Astrocyte of the cerebellum (primary cell): ENCODE data around the gene TMSB10.

Source experiments
- DNase-seq: peaks from one replicate; pipeline ENCODE4 v3.0.0-alpha.2; 2011; ENCODE audit warnings: low read depth
- H3K4me3 ChIP-seq: 2 replicates; pipeline ENCODE4 v1.5.1; 2011; ENCODE audit warnings: mild to moderate bottlenecking, low read depth, low read length, moderate library complexity
- in situ Hi-C: cut with HindIII; loops from 2 replicates; pipeline ENCODE4 v1.10.0; 2017; ENCODE audit warnings: low sequenced_read_pairs
- TF ChIP-seq, protein P1 (sequence below): IDR thresholded peaks from 2 replicates; pipeline ENCODE4 v1.5.1; 2012; ENCODE audit warnings: low read length, low read depth, moderate library complexity, mild to moderate bottlenecking; ENCODE audit errors: missing control alignments

TMSB10 gene

DNA sequence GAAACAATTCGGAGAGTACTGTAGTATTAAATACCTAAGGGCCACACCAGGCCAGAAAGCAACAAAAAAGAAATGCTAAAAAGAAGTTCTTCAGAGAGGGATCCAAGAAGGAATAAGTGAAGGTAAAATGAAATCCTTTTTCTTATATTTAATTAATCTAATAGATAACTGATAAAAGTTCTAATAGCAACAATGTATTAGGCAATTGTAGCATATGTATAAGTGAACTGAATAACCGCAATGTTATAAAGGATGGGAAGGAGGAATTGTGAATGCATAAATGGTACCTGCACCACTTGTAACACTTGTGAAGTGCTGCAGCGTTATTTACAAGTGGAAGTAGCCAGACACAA, 21.8 kb downstream of the TMSB10 start:
- no peak overlapping the region for H3K4me3 ChIP-seq
- TF ChIP-seq, protein P1, sequence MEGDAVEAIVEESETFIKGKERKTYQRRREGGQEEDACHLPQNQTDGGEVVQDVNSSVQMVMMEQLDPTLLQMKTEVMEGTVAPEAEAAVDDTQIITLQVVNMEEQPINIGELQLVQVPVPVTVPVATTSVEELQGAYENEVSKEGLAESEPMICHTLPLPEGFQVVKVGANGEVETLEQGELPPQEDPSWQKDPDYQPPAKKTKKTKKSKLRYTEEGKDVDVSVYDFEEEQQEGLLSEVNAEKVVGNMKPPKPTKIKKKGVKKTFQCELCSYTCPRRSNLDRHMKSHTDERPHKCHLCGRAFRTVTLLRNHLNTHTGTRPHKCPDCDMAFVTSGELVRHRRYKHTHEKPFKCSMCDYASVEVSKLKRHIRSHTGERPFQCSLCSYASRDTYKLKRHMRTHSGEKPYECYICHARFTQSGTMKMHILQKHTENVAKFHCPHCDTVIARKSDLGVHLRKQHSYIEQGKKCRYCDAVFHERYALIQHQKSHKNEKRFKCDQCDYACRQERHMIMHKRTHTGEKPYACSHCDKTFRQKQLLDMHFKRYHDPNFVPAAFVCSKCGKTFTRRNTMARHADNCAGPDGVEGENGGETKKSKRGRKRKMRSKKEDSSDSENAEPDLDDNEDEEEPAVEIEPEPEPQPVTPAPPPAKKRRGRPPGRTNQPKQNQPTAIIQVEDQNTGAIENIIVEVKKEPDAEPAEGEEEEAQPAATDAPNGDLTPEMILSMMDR: no peak
- in situ Hi-C loops: no loop called here
- no peak for DNase-seq

DNA sequence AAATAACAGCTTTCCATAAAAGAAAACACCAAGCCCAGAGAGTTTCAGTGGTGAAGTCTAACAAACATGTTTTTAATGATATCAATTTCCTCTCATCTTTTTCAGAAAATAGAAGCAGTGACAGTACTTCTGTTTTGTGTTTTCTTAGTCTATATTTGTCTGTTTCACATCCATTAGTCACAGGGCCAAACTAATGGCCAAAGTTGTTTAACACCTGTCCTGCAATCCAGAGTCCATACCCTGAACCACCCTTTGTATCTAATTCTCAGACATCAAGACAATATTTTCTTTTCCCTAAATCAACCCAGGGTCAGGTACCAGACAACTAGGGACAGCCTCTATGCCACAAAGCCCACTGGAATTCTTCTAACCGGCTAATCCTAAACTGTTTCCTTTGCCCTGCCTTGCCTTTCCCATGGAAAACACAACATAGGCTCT, 25.9 kb downstream of the TMSB10 start:
- no peak for DNase-seq
- H3K4me3 ChIP-seq: no peak overlapping the region
- in situ Hi-C loops: no loop called here
- TF ChIP-seq, protein P1: no peak

DNA sequence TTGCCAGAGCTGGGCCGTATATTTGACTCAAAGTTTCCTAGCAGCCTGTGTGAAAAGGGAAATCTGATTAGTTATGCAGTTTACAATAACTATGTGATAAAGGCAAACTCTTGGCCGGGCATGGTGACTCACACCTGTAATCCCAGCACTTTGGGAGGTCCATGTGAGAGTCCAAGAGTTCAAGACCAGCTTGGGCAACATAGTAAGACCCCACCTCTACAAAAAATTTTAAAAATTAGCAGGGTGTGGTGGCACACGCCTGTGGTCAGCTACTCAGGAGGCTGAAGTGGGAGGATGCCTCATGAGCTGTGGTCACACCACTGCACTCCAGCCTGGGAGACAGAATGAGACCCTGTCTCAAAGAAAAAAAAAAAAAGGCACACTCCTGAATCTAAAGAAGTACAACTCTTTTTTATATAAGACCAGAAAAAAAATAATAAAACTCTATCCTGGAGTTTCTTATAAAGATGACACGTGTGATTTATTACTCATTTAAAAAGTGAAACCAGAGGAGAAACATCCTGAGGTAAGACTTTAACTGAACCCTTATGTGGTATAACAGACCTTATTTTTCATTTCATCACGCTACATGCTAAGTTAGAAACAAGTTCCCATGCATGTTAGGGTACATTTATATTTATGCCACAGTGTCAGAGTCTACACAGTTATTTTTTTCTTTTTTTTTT, 32.9 kb downstream of the TMSB10 start:
- H3K4me3 ChIP-seq: no peak overlapping the region
- TF ChIP-seq, protein P1: no peak
- no peak for DNase-seq
- in situ Hi-C loops: no loop called here

DNA sequence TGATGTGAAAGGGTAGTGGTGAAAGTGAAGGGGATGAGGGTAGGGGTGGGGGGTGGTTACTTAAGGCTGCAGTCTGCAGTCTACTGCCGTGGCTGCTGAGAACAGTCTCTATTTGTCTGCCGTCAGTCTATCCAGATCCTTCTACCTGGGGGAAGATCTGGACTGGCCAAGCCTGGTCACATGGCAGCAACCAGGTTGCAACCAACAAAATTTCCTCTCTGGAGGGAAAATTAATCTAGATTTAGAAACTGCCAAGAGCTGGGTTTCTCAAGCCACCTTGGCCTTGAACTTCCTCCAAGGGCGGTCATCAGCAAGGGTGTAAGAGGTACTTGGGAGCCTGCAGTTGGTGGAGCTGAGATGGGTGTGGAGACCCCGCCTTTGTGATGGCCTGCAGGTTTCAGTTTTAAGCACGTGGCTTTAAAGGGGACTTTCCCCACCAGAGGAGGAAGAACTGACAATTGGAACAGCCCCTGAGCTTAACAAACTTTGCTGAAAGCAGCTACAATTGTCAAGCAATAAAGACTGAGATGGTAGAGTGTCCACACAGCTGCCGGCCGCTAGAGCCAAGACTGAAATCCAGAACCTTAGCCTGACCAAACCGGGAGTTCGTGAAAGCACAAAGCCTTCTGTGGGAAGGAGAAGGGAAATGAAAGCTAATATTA, 34.1 kb downstream of the TMSB10 start:
- in situ Hi-C loops: no loop called here
- DNase-seq: no peak
- TF ChIP-seq, protein P1: no peak
- no peak overlapping the region for H3K4me3 ChIP-seq

DNA sequence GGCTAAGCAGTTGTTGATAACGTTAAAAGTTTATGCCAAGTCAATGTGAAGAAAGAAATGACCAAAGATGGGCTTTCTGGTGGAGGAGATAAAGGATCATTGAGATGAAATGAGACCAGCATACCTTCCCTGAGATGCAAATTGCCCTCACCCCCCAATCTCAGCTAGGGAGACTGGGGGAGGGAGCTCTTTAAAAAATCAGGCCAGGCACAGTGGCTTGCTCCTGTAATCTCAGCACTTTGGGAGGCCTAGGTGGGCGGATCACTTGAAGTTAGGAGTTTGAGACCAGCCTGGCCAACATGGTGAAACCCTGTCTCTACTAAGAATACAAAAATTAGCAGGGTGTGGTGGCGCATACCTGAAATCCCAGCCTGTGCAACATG, 34.6 kb downstream of the TMSB10 start:
- no peak for DNase-seq
- TF ChIP-seq, protein P1: no peak
- no peak overlapping the region for H3K4me3 ChIP-seq
- in situ Hi-C loops: no loop called here

DNA sequence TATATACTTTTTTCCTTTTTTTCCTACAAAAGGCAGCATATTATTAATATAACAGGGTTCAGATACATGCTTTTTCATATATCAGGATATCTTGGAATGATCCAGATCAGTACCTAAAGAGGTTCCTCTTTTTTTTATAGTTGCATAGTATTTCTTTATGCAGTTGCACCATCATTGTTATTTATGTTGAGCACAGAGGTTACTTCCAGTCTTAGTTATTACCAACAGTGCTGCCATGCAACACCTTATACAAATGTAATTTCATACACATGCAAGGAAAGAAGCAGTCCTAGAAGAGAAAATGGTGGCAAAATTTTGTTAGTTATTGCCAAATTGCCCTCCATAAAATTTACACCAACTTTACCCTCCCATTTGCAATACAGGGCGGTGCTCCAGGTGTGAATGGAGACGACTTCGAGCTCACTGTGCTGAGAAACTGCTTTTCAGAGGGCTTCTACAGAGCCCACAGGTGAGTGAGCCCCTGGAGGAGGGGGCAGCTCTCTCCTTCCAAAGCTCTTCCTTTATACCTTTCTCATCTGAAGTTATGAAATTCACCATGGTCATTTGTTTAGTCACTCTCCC, 35.5 kb downstream of the TMSB10 start:
- DNase-seq: no peak
- TF ChIP-seq, protein P1: no peak
- in situ Hi-C loops: no loop called here
- H3K4me3 ChIP-seq: no peak overlapping the region
